22Rv1 (cell line): Measurements from ENCODE around the gene TLR7.

Experiments
- H3K27ac ChIP-seq: fragments of 450-650 bp; 2 replicates; pipeline ENCODE4 v1.5.1; 2017
- ZFX ChIP-seq: fragments of 450-650 bp; IDR thresholded peaks from 2 replicates; pipeline ENCODE4 v1.6.1; 2017; ENCODE audit warnings: antibody characterized with exemption, borderline replicate concordance
- TF ChIP-seq, protein P1 (sequence below): fragments of 450-650 bp; IDR thresholded peaks from 2 replicates; pipeline ENCODE4 v1.5.1; 2017; ENCODE audit warnings: mild to moderate bottlenecking

The TLR7 gene

DNA sequence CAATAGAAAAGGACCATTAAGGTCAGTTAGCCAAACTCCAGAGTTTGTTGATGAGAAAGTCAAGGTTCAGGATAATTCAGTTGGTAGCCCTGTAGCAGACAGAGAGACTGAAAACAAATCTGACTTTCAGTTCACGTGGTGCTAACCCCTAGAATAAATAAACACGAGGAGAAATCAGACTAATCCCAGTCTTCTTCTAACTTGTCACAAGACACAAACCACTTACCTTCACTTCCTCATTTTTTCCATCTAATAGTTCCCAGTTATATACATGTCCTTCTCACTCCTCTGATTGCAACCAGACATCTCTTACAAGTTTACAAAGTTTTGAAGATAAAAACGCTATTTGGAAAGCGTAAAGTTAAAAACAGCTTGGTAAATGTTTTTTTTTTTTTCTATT lies 7.7 kb downstream of the TLR7 start:
- H3K27ac ChIP-seq: no peak overlapping the region
- no peak for TF ChIP-seq ZFX
- TF ChIP-seq, protein P1, sequence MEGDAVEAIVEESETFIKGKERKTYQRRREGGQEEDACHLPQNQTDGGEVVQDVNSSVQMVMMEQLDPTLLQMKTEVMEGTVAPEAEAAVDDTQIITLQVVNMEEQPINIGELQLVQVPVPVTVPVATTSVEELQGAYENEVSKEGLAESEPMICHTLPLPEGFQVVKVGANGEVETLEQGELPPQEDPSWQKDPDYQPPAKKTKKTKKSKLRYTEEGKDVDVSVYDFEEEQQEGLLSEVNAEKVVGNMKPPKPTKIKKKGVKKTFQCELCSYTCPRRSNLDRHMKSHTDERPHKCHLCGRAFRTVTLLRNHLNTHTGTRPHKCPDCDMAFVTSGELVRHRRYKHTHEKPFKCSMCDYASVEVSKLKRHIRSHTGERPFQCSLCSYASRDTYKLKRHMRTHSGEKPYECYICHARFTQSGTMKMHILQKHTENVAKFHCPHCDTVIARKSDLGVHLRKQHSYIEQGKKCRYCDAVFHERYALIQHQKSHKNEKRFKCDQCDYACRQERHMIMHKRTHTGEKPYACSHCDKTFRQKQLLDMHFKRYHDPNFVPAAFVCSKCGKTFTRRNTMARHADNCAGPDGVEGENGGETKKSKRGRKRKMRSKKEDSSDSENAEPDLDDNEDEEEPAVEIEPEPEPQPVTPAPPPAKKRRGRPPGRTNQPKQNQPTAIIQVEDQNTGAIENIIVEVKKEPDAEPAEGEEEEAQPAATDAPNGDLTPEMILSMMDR: no peak

DNA sequence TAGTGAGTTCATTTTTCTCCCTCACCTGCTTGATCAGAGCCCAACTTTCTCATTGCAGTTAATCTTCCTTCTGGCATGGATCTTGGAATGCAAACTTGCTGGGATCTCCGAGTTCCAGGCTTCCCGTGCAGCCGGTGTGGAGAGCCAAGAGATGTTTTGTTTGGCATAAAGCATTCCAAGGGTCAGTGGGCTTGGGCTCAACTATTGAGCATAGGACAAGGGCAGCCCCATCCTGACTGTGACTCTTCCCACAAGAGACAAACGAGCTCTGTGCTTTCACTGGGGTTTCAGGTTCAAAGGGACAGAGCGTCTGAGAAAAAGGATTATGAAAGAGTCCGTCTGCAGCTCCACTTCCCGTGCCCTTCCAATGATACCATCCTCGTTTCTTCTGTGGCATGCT lies 10.5 kb downstream of the TLR7 start:
- H3K27ac ChIP-seq: peak overlapping the region; percentile 38; the same call in 1 of the 2 replicates
- TF ChIP-seq, protein P1: no peak
- TF ChIP-seq ZFX: no peak

GRCh38 chrX:12878536-12878935 lies 11.7 kb downstream of the TLR7 start:
- no peak overlapping the region for H3K27ac ChIP-seq
- TF ChIP-seq ZFX: no peak
- TF ChIP-seq, protein P1: no peak

- TF ChIP-seq ZFX: no peak
- TF ChIP-seq, protein P1: no peak
- H3K27ac ChIP-seq: no peak overlapping the region
Observed at GRCh38 chrX:12881914-12882313, 15.0 kb downstream of the TLR7 start.

DNA sequence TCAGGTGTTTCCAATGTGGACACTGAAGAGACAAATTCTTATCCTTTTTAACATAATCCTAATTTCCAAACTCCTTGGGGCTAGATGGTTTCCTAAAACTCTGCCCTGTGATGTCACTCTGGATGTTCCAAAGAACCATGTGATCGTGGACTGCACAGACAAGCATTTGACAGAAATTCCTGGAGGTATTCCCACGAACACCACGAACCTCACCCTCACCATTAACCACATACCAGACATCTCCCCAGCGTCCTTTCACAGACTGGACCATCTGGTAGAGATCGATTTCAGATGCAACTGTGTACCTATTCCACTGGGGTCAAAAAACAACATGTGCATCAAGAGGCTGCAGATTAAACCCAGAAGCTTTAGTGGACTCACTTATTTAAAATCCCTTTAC lies 18.6 kb downstream of the TLR7 start:
- H3K27ac ChIP-seq: no peak overlapping the region
- no peak for TF ChIP-seq ZFX
- TF ChIP-seq, protein P1: no peak

DNA sequence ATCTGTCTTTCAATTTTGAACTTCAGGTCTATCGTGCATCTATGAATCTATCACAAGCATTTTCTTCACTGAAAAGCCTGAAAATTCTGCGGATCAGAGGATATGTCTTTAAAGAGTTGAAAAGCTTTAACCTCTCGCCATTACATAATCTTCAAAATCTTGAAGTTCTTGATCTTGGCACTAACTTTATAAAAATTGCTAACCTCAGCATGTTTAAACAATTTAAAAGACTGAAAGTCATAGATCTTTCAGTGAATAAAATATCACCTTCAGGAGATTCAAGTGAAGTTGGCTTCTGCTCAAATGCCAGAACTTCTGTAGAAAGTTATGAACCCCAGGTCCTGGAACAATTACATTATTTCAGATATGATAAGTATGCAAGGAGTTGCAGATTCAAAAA lies 19.7 kb downstream of the TLR7 start:
- no peak overlapping the region for H3K27ac ChIP-seq
- TF ChIP-seq, protein P1: no peak

- H3K27ac ChIP-seq: no peak overlapping the region
- no peak for TF ChIP-seq ZFX
- TF ChIP-seq, protein P1: no peak
Observed at GRCh38 chrX:12887141-12887540, 20.3 kb downstream of the TLR7 start.
